ENCODE results near the gene UBASH3A. TPM values are rescaled to one million over a fixed set of nuclear protein-coding genes. Genes with fewer than 3 reads are reported as not detected.

UBASH3A gene
- total RNA-seq, 3 donors from 2014 or later = 0.32 to 1.5 (median 0.66) TPM

DNA sequence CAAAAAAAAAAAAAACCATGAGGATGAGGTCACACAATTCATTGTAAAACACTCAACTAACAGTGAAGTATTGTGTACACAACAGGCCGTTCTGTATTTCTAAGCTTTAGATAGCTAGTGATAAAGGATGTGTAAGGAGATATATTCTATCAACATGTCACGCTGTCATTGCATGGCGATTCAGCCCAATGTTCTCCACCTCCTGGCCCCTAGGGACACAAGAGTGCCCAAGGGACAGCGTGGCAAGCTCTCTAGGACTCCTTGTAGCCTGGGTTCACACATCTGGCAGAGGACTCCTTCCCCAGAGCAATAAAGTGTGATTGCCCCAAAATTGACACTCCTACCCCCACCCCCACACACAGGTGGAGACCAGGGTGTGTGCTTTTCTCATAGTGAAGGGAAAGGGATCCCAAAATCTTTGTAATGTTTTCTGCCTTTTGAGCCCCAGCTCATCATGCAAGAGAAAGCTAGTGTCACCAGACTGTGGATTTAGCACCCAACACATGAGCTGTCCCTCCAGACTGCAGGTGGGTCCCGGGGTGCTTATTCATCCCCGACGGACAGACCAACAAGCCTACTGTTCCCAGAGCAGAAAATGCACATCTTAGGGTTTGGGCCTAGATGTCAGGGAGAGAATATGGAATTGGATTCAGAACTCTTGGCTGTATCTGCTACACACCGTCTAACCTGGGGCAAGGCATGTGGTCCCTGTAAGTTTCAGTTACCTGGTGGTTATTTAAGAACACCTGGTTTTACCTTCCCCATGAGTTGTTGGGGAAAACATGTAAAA lies 19.4 kb upstream of the UBASH3A start:
- TF ChIP-seq POLR2A (IDR thresholded peaks at IDR 0.05) = no peak
- Histone ChIP-seq H3K4me3 (no peak overlapping the region), H3K27ac (no peak overlapping the region), H3K9me3 (no peaks in the 10 kb centered on the region), H3K4me1 (no peaks in the 10 kb centered on the region), H3K27me3 (no peaks in the 10 kb centered on the region), H3K36me3 (no peaks in the 10 kb centered on the region)
- no peak for DNase-seq (ENCODE audit: low spot score in 2 of 2)
- intact Hi-C loops (cut with DNase I; ENCODE audit: low total_unique reads) = no loop called here

DNA sequence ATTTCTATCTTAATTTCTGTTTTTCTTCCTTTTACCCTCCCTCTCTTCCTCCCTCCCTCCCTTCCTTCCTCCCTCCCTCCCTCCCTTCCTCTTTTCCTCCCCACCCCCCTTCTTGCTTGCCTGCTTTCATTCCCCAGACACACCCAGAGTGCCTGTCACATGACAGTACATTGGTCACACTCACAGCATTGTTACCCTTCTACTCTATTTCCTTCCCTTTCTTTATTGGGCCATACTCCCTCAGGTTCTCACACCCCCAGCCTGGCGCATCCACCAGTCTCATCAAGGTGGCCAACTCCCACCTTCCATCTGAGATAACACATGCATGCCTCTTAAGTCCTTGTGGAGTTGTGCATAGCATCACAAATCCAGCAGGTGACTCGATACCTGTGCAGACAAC lies 18.7 kb upstream of the UBASH3A start:
- no peaks in the 10 kb centered on the region for H3K27me3 ChIP-seq
- no peak for DNase-seq (ENCODE audit: low spot score in 2 of 2)

GRCh38 chr21:42385619-42386018 lies 18.1 kb upstream of the UBASH3A start:
- Histone ChIP-seq H3K36me3 (no peaks in the 10 kb centered on the region), H3K27me3 (no peaks in the 10 kb centered on the region), H3K9me3 (no peaks in the 10 kb centered on the region), H3K4me1 (peaks cover 0 to 5% of the 10 kb centered on the region in 2 donors), H3K4me3 (no peak overlapping the region), H3K27ac (no peak overlapping the region)
- DNase-seq (ENCODE audit: low spot score in 2 of 2) = no peak
- intact Hi-C loops (cut with DNase I; ENCODE audit: low total_unique reads) = no loop called here
- TF ChIP-seq, protein P1, sequence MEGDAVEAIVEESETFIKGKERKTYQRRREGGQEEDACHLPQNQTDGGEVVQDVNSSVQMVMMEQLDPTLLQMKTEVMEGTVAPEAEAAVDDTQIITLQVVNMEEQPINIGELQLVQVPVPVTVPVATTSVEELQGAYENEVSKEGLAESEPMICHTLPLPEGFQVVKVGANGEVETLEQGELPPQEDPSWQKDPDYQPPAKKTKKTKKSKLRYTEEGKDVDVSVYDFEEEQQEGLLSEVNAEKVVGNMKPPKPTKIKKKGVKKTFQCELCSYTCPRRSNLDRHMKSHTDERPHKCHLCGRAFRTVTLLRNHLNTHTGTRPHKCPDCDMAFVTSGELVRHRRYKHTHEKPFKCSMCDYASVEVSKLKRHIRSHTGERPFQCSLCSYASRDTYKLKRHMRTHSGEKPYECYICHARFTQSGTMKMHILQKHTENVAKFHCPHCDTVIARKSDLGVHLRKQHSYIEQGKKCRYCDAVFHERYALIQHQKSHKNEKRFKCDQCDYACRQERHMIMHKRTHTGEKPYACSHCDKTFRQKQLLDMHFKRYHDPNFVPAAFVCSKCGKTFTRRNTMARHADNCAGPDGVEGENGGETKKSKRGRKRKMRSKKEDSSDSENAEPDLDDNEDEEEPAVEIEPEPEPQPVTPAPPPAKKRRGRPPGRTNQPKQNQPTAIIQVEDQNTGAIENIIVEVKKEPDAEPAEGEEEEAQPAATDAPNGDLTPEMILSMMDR (IDR thresholded peaks at IDR 0.05) = no peak
- TF ChIP-seq POLR2AphosphoS5 (IDR thresholded peaks at IDR 0.05) = no peak
- no peak for TF ChIP-seq POLR2A (IDR thresholded peaks at IDR 0.05)

More for the DNA sequence above, 18.7 kb upstream of the UBASH3A start:
- H3K4me3 ChIP-seq = no peak overlapping the region
- H3K4me1 ChIP-seq = peaks cover 0 to 4% of the 10 kb centered on the region in 2 donors
- TF ChIP-seq, protein P1 (IDR thresholded peaks at IDR 0.05) = no peak
- TF ChIP-seq POLR2AphosphoS5 (IDR thresholded peaks at IDR 0.05) = no peak
- no peak for TF ChIP-seq POLR2A (IDR thresholded peaks at IDR 0.05)
- intact Hi-C loops (cut with DNase I; ENCODE audit: low total_unique reads) = no loop called here
- no peaks in the 10 kb centered on the region for H3K9me3 ChIP-seq
- no peak overlapping the region for H3K27ac ChIP-seq
- no peaks in the 10 kb centered on the region for H3K36me3 ChIP-seq

DNA sequence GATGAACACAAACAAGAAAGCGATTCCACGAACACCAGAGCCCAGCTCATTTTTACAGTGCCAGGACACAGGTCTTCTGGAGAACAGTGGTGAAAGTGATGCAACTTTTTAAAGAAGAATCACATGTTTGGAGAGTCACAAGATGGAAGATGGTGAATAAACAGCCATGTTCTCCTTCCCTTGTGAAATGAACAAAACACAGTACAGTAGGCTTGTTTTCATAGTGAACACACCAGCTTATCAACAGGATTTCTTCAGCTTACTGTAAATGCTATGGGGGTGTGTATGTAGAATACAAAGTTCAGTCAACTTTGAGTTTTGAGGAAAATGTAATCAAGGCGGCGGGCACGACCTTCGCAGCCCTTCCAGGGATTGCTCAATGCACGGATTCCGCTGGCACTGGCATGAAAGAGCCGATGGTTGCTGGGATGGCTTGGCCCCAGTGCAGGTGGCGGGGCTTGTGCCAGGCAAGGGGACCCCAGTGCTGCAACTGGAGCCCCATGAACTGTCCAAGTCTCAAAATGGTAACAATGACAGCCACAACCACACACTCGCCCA lies 17.6 kb upstream of the UBASH3A start:
- intact Hi-C loops (cut with DNase I; ENCODE audit: low total_unique reads) = no loop called here
- Histone ChIP-seq H3K36me3 (no peaks in the 10 kb centered on the region), H3K9me3 (no peaks in the 10 kb centered on the region), H3K4me3 (no peak overlapping the region), H3K27ac (no peak overlapping the region), H3K4me1 (peaks cover 0 to 5% of the 10 kb centered on the region in 2 donors), H3K27me3 (no peaks in the 10 kb centered on the region)
- TF ChIP-seq, protein P1 (IDR thresholded peaks at IDR 0.05) = no peak
- no peak for TF ChIP-seq POLR2AphosphoS5 (IDR thresholded peaks at IDR 0.05)
- TF ChIP-seq POLR2A (IDR thresholded peaks at IDR 0.05) = no peak
- no peak for DNase-seq (ENCODE audit: low spot score in 2 of 2)

- Histone ChIP-seq H3K36me3 (no peaks in the 10 kb centered on the region), H3K27ac (no peak overlapping the region), H3K9me3 (no peaks in the 10 kb centered on the region), H3K4me3 (no peak overlapping the region), H3K4me1 (peaks cover 0 to 5% of the 10 kb centered on the region in 2 donors), H3K27me3 (no peaks in the 10 kb centered on the region)
- TF ChIP-seq, protein P1 (IDR thresholded peaks at IDR 0.05) = no peak
- no peak for TF ChIP-seq POLR2AphosphoS5 (IDR thresholded peaks at IDR 0.05)
- no peak for DNase-seq (ENCODE audit: low spot score in 2 of 2)
- intact Hi-C loops (cut with DNase I; ENCODE audit: low total_unique reads) = no loop called here
Observed at GRCh38 chr21:42387164-42387563, 16.5 kb upstream of the UBASH3A start.
